ENCODE data around the gene S100PBP.

Gene S100PBP

GRCh38 chr1:32830092-32830852 lies 12.8 kb downstream of the S100PBP start:
- no peak for DNase-seq

- no peak for DNase-seq
Observed at GRCh38 chr1:32831878-32832277, 14.4 kb downstream of the S100PBP start.

GRCh38 chr1:32848354-32849063 lies 31.1 kb downstream of the S100PBP start:
- no peak for DNase-seq

GRCh38 chr1:32855861-32856617 lies 38.6 kb downstream of the S100PBP start:
- no peak for DNase-seq

- no peak for DNase-seq
Observed at GRCh38 chr1:32858136-32858535, 40.7 kb downstream of the S100PBP start.

- no peak for DNase-seq
Observed at GRCh38 chr1:32858791-32859190, 41.3 kb downstream of the S100PBP start.

- DNase-seq: no peak
Observed at GRCh38 chr1:32859915-32860314, 42.5 kb downstream of the S100PBP start.

GRCh38 chr1:32860566-32860965 lies 43.1 kb downstream of the S100PBP start:
- no peak for DNase-seq

GRCh38 chr1:32861904-32862695 lies 44.6 kb downstream of the S100PBP start:
- DNase-seq: no peak

GRCh38 chr1:32863218-32863880 lies 45.9 kb downstream of the S100PBP start:
- no peak for DNase-seq

- no peak for DNase-seq
Observed at GRCh38 chr1:32863881-32864245, 46.4 kb downstream of the S100PBP start.

- no peak for DNase-seq
Observed at GRCh38 chr1:32864375-32865019, 47.0 kb downstream of the S100PBP start.

- DNase-seq: no peak
Observed at GRCh38 chr1:32865639-32866405, 48.4 kb downstream of the S100PBP start.

- no peak for DNase-seq
Observed at GRCh38 chr1:32867151-32867550, 49.7 kb downstream of the S100PBP start.

GRCh38 chr1:32867671-32868070 lies 50.2 kb downstream of the S100PBP start:
- no peak for DNase-seq

- no peak for DNase-seq
Observed at GRCh38 chr1:32868085-32868484, 50.6 kb downstream of the S100PBP start.

GRCh38 chr1:32868806-32869455 lies 51.5 kb downstream of the S100PBP start:
- no peak for DNase-seq

- no peak for DNase-seq
Observed at GRCh38 chr1:32869923-32870614, 52.6 kb downstream of the S100PBP start.

GRCh38 chr1:32870615-32871363 lies 53.3 kb downstream of the S100PBP start, which contains the start of gene FNDC5:
TSS of gene FNDC5 (minus strand) at chr1:32870912.
- no peak for DNase-seq
